A549 (cell line): ENCODE results near the gene KRT7.

Experiments
- BHLHE40 ChIP-seq: IDR thresholded peaks from 2 replicates; pipeline ENCODE4 v1.6.1; 2012; ENCODE audit warnings: low read depth, low read length, inconsistent platforms
- CHD2 ChIP-seq: fragments of 150-350 bp; IDR thresholded peaks from 2 replicates; pipeline ENCODE4 v1.6.1; 2014; ENCODE audit warnings: low read length; ENCODE audit not compliant: partially characterized antibody
- CTCF ChIP-seq: fragments of >200 bp; sonication (Bioruptor Twin); formaldehyde crosslinking; IDR thresholded peaks from 3 replicates; pipeline ENCODE4 v1.5.1; 2016
- ELK1 ChIP-seq: fragments of 150-350 bp; IDR thresholded peaks from 2 replicates; pipeline ENCODE4 v1.6.1; 2014; ENCODE audit warnings: low read depth, mild to moderate bottlenecking, low read length
- EP300 ChIP-seq, 2 experiments: fragments of >200 bp; sonication (Bioruptor Twin); formaldehyde crosslinking; IDR thresholded peaks; 2 replicates in 1 of 2; 3 replicates in 1 of 2; pipeline ENCODE4 v1.6.1; 2016 to 2017
- ESRRA ChIP-seq: fragments of 150-350 bp; IDR thresholded peaks from 2 replicates; pipeline ENCODE4 v1.6.1; 2014; ENCODE audit warnings: mild to moderate bottlenecking, low read length, borderline replicate concordance
- GATA3 ChIP-seq: IDR thresholded peaks from 2 replicates; pipeline ENCODE4 v1.6.1; 2012; ENCODE audit warnings: borderline replicate concordance
- HDAC2 ChIP-seq: fragments of 200-600 bp; sonication (generic); IDR thresholded peaks from 2 replicates; pipeline ENCODE4 v1.6.1; 2016
- MYC ChIP-seq: IDR thresholded peaks from 2 replicates; pipeline ENCODE4 v1.6.1; 2012; ENCODE audit warnings: mild to moderate bottlenecking, inconsistent platforms, low read length, improper control_type of control experiment, borderline replicate concordance
- POLR2A ChIP-seq: IDR thresholded peaks from 2 replicates; pipeline ENCODE4 v1.6.1; 2012; ENCODE audit warnings: mild to moderate bottlenecking, low read length
- RAD21 ChIP-seq, 2 experiments: fragments of >200 bp in 1 of 2; sonication (Bioruptor Twin) in 1 of 2; formaldehyde crosslinking in 1 of 2; IDR thresholded peaks in 1 of 2; conservative IDR thresholded peaks in 1 of 2; 2 replicates in 1 of 2; 3 replicates in 1 of 2; pipeline ENCODE4 v1.6.1; 2012 to 2018; ENCODE audit warnings: inconsistent platforms in 1 of 2
- REST ChIP-seq: fragments of 200-600 bp; sonication (generic); IDR thresholded peaks from 2 replicates; pipeline ENCODE4 v1.6.1; 2016; ENCODE audit warnings: antibody characterized with exemption, mild to moderate bottlenecking, moderate library complexity

DNA sequence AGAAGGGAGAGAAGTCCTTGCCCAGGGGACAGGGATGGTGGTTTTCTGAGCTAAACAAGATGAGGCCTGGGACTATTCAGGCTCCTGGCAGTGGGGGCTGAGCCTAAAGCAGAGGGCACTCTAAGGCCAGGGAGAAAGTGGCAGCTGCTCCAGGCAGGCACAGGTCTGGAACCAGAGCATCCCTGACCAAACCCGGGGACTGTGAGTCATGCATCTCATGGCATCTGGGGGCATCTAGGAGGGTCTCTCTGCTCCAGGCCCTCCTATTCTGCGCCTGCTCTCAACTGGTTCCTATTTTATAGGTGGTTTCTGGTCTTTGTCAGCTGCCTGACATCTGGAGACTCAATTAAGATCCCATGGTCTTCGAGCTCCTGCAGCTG, 11.6 kb downstream of the KRT7 start:
- no peak for TF ChIP-seq GATA3
- TF ChIP-seq POLR2A = no peak
- no peak for TF ChIP-seq BHLHE40
- TF ChIP-seq CTCF = no peak
- TF ChIP-seq EP300 (IDR thresholded peaks at IDR 0.05) = no peak
- TF ChIP-seq CHD2 = no peak
- no peak for TF ChIP-seq HDAC2
- TF ChIP-seq REST = no peak
- TF ChIP-seq ESRRA = no peak
- TF ChIP-seq ELK1 = no peak
- TF ChIP-seq RAD21 (conservative IDR thresholded peaks at IDR 0.05 in 1 of 2, IDR thresholded peaks at IDR 0.05 in 1 of 2) = no peak
- TF ChIP-seq MYC = no peak
